Progenitor cell of endocrine pancreas (in vitro differentiated cells): ENCODE measurements around the gene THG1L. TPM values are rescaled to one million over a fixed set of nuclear protein-coding genes. Genes with fewer than 3 reads are reported as not detected.
A peak's percentile ranks its signal among the peaks of the same experiment; 100 is the strongest.
"Not testable (repeated sequence)": the region's sequence is repeated elsewhere in the genome, so short reads cannot be mapped to it uniquely, and the experiment has no call there.

Experiments
- DNase-seq: peaks from one replicate; pipeline ENCODE4 v3.0.0; 2021; ENCODE audit warnings: low spot score; ENCODE audit not compliant: unreplicated experiment
- H3K27ac Mint-ChIP-seq: 2 replicates; pipeline ENCODE4 v1.8.0; 2021; ENCODE audit warnings: mild to moderate bottlenecking, moderate library complexity, mixed read lengths
- H3K27me3 Mint-ChIP-seq: 2 replicates; pipeline ENCODE4 v1.8.0; 2021; ENCODE audit warnings: mixed read lengths
- H3K36me3 Mint-ChIP-seq: 2 replicates; pipeline ENCODE4 v1.8.0; 2022; ENCODE audit warnings: mixed read lengths; ENCODE audit not compliant: insufficient read depth
- H3K4me1 Mint-ChIP-seq: 2 replicates; pipeline ENCODE4 v1.8.0; 2021; ENCODE audit warnings: low read depth, mixed read lengths
- H3K4me3 Mint-ChIP-seq: 2 replicates; pipeline ENCODE4 v1.8.0; 2021; ENCODE audit warnings: low read depth, mild to moderate bottlenecking, moderate library complexity, mixed read lengths
- H3K9me3 Mint-ChIP-seq: 2 replicates; pipeline ENCODE4 v1.8.0; 2021; ENCODE audit warnings: low read depth, mixed read lengths
- total RNA-seq: library from RNA; stranded (reverse); gene quantifications from 2 replicates; pipeline ENCODE4 v1.2.1, GENCODE V29; 2021
- TF ChIP-seq, protein P1 (sequence below): fragments of 200-600 bp; sonication (generic); IDR thresholded peaks from one replicate; pipeline ENCODE4 v1.5.0; 2021; ENCODE audit warnings: antibody characterized with exemption, mild to moderate bottlenecking; ENCODE audit not compliant: unreplicated experiment

The THG1L gene
- total RNA-seq, 1 donor from 2014 or later = 13.2 TPM

DNA sequence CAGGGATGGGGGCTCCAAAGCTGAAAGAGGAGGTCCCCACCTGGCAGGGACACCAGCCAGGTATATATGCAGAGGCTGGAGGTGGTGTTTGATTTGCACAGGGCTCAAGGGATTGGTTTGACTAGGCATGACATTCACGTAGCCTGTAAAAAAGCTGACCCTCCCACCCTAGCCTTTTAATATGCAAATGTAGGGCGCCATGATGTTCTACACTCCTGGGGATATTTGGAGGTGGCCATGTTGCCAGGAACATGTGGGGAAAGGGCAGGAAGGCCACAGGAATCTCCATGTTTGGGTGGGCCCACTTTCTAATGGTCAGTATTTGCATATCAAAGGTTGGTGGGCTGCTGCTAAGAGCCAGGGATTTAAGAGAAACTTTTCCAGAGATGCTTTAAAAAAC is 12.0 kb upstream of the THG1L start:
- Mint-ChIP-seq H3K4me3 (no peak overlapping the region), H3K36me3 (no peaks in the 10 kb centered on the region), H3K4me1 (no peaks in the 10 kb centered on the region), H3K27ac (no peak overlapping the region), H3K9me3 (peaks cover 2% of the 10 kb centered on the region), H3K27me3 (no peaks in the 10 kb centered on the region)
- DNase-seq = no peak
- TF ChIP-seq, protein P1, sequence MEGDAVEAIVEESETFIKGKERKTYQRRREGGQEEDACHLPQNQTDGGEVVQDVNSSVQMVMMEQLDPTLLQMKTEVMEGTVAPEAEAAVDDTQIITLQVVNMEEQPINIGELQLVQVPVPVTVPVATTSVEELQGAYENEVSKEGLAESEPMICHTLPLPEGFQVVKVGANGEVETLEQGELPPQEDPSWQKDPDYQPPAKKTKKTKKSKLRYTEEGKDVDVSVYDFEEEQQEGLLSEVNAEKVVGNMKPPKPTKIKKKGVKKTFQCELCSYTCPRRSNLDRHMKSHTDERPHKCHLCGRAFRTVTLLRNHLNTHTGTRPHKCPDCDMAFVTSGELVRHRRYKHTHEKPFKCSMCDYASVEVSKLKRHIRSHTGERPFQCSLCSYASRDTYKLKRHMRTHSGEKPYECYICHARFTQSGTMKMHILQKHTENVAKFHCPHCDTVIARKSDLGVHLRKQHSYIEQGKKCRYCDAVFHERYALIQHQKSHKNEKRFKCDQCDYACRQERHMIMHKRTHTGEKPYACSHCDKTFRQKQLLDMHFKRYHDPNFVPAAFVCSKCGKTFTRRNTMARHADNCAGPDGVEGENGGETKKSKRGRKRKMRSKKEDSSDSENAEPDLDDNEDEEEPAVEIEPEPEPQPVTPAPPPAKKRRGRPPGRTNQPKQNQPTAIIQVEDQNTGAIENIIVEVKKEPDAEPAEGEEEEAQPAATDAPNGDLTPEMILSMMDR = no peak

DNA sequence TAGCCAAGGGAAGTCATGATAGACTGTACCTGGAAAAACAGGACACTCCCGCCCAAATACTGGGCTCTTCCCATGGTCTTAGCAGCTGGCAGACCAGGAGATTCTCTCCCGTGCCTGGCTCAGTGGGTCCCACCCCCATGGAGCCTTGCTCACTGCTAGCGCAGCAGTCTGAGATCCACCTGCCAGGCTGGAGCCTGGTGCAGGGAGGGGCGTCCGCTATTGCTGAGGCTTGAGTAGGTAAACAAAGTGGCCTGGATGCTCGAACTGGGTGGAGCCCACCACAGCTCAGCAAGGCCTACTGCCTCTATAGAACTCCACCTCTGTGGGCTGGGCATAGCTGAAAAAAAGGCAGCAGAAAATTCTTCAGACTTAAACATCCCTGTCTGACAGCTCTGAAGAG is 10.1 kb upstream of the THG1L start:
- no peaks in the 10 kb centered on the region for H3K4me1 Mint-ChIP-seq
- no peak for DNase-seq
- no peak overlapping the region for H3K4me3 Mint-ChIP-seq
- H3K27ac Mint-ChIP-seq = no peak overlapping the region
- TF ChIP-seq, protein P1 = no peak
- no peaks in the 10 kb centered on the region for H3K27me3 Mint-ChIP-seq
- H3K36me3 Mint-ChIP-seq = no peaks in the 10 kb centered on the region
- H3K9me3 Mint-ChIP-seq = peaks cover 7% of the 10 kb centered on the region

DNA sequence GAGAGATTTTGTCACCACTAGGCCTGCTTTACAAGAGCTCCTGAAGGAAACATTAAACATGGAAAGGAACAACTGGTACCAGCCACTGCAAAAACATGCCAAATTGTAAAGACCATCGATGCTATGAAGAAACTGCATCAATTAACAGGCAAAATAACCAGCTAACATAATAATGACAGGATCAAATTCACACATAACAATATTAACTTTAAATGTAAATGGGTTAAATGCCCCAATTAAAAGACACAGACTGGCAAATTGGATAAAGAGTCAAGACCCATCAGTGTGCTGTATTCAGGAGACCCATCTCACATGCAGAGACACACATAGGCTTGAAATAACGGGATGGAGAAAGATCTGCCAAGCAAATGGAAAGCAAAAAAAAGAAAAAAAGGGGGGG is 8.3 kb upstream of the THG1L start:
- not testable (repeated sequence) for H3K4me1 Mint-ChIP-seq, H3K4me3 Mint-ChIP-seq, H3K36me3 Mint-ChIP-seq, H3K9me3 Mint-ChIP-seq, DNase-seq, H3K27me3 Mint-ChIP-seq, H3K27ac Mint-ChIP-seq

DNA sequence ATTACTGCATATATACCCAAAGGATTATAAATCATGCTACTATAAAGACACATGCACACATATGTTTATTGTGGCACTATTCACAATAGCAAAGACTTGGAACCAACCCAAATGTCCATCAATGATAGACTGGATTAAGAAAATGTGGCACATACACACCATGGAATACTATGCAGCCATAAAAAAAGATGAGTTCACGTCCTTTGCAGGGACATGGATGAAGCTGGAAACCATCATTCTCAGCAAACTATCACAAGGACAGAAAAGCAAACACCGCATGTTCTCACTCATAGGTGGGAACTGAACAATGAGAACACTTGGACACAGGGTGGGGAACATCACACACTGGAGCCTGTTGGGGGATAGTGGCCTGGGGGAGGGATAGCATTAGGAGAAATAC is 4.6 kb upstream of the THG1L start:
- not testable (repeated sequence) for H3K4me1 Mint-ChIP-seq, H3K9me3 Mint-ChIP-seq, H3K27ac Mint-ChIP-seq, H3K36me3 Mint-ChIP-seq, H3K27me3 Mint-ChIP-seq, H3K4me3 Mint-ChIP-seq, DNase-seq

DNA sequence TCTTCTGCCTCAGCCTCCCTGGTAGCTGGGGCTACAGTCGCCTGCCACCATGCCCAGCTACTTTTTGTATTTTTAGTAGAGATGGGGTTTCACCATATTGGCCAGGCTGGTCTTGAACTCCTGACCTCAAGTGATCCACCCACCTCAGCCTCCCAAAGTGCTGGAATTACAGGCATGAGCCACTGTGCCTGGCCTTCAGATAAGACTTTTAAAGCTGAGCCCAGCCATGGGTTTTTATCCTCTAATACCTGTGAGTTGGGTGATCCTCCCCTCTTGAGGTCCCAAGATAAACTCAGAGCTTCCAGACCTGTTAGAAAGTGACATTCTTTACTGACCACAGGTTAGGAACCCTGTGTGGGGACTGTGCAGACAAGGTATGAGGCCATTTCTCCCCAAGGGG is 3.4 kb upstream of the THG1L start:
- DNase-seq, H3K27ac Mint-ChIP-seq, H3K27me3 Mint-ChIP-seq, H3K4me3 Mint-ChIP-seq, H3K36me3 Mint-ChIP-seq, H3K4me1 Mint-ChIP-seq, H3K9me3 Mint-ChIP-seq: not testable (repeated sequence)

DNA sequence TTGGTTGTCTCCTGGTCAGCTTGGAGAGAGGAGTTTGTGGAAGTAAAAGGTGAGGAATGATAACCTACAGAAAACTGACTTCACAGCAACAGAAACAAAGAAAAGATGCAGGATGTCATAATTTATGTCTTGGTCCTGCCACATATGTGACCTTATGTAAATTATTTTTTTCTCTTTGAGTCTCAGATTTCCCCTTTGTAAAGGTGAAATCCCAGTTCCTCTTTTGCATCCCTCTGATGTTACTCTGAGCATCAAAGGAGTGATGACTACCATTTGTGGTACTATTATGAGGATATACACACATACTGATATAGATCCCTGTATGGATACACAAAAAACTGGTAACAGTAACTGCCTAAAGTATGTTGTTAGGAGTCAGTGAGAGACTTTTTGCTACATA is 1.4 kb upstream of the THG1L start:
- Mint-ChIP-seq H3K9me3 (peaks cover 4% of the 10 kb centered on the region), H3K36me3 (peaks cover 4% of the 10 kb centered on the region), H3K4me3 (no peak overlapping the region), H3K27me3 (no peaks in the 10 kb centered on the region), H3K4me1 (peaks cover 7% of the 10 kb centered on the region), H3K27ac (no peak overlapping the region)
- no peak for DNase-seq
- TF ChIP-seq, protein P1 = no peak

DNA sequence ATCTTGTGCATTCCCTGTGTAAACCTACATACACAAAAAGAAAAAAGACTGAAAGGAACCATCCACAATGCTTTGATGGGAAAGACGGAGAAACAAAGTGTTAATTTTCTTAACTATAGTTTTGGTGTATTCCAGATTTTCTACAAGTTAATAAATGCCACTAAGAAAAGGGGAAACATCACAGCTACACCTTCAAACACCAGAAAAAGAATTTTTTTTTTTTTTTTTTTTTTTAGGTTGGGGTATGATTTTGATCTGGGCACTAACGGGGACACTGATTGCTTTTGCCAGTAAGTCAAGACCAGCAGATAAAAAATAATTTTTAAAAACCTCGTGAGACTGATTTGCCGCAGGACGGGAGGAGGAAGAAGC is 334 bp upstream of the THG1L start:
- Mint-ChIP-seq H3K36me3 (peaks cover 4% of the 10 kb centered on the region), H3K9me3 (no peaks in the 10 kb centered on the region), H3K27ac (peak overlapping the region; percentile 99), H3K27me3 (no peaks in the 10 kb centered on the region), H3K4me1 (peaks cover 7% of the 10 kb centered on the region), H3K4me3 (peak overlapping the region; percentile 100)
- no peak for DNase-seq
- TF ChIP-seq, protein P1 = no peak
